ENCODE measurements around the gene SAMD8. TPM values are rescaled to one million over a fixed set of nuclear protein-coding genes. Genes with fewer than 3 reads are reported as not detected.
A peak's percentile ranks its signal among the peaks of the same experiment; 100 is the strongest.

SAMD8 gene
- total and polyA plus RNA-seq, 2 of the 8 experiments (the other 6 are each of a cell fraction or from before 2014, with no cell fraction given), result 11.7 to 20.9 TPM

GRCh38 chr10:75209921-75210281 is 98.4 kb downstream of the SAMD8 start:
- peak overlapping the region; percentile 94 to 100 (median 96) for H3K4me3 ChIP-seq (ENCODE audit: extremely low read depth in 1 of 4, insufficient read depth in 2 of 4, low read depth in 3 of 4, low read length in 4 of 4)
- 29% methylated on average over 15 of the region's 19 CpGs; no CpG with 5 or more reads in 1 of the 2 experiments for WGBS, 2 experiments (ENCODE audit: extremely low coverage in 1 of 2, insufficient coverage in 1 of 2, insufficient read length in 1 of 2, insufficient replicate concordance in 2 of 2, low coverage in 1 of 2, low lambda C conversion rate in 2 of 2, missing lambda C conversion rate in 1 of 2)
- no peak for FAIRE-seq
- no peak overlapping the region for H3K14ac ChIP-seq (ENCODE audit: insufficient read length)
- H2BK5ac ChIP-seq (ENCODE audit: low read depth, low read length), result peak overlapping the region; percentile 100
- no peaks in the 10 kb centered on the region for H3K27me3 ChIP-seq (replicated peaks in 1 of 4; ENCODE audit: control insufficient read depth in 3 of 4, extremely low read depth in 1 of 4, insufficient read depth in 3 of 4, low read length in 3 of 4)
- H4K5ac ChIP-seq (ENCODE audit: insufficient read length, low read depth, low read length), result peak overlapping the region; percentile 95
- peaks cover 15 to 39% of the 10 kb centered on the region in 2 experiments for H3K79me2 ChIP-seq (ENCODE audit: control insufficient read depth in 1 of 2, insufficient read depth in 2 of 2, low read length in 2 of 2)
- no peak for TF ChIP-seq CTCF (IDR thresholded peaks at IDR 0.05; ENCODE audit: control extremely low read depth in 1 of 3, insufficient read depth in 1 of 3, low read depth in 1 of 3, low read length in 3 of 3)
- TF ChIP-seq NANOG (IDR thresholded peaks at IDR 0.05; ENCODE audit: insufficient read depth, low read depth, low read length, poor library complexity, severe bottlenecking), result no peak
- no peak for TF ChIP-seq SIX5 (IDR thresholded peaks at IDR 0.05; ENCODE audit: low read depth, low read length)
- no peak for TF ChIP-seq NRF1 (IDR thresholded peaks at IDR 0.05; ENCODE audit: low read depth, low read length)
- peak; percentile 48; the same call in 1 of the 2 replicates for TF ChIP-seq TAF1 (IDR thresholded peaks at IDR 0.05; ENCODE audit: low read depth, low read length)
- no peak for TF ChIP-seq CHD2 (IDR thresholded peaks at IDR 0.05; ENCODE audit: low read length)
- no peak for DNase-seq (ENCODE audit: low read depth in 1 of 2, low spot score in 2 of 2)
- peak overlapping the region; percentile 89 for H3K18ac ChIP-seq (ENCODE audit: extremely low read depth, low read length)
- H3K9ac ChIP-seq (replicated peaks in 1 of 4; ENCODE audit: extremely low read depth in 1 of 4, low read depth in 3 of 4, low read length in 3 of 4), result peak overlapping the region in 3 of 4 experiments; percentile 75 to 99 (median 95); a peak in 6 of 7 replicates
- H3K23me2 ChIP-seq (ENCODE audit: low read depth, low read length), result peaks cover 10% of the 10 kb centered on the region
- ChIA-PET POLR2A (ENCODE audit: partially characterized antibody) (interaction anchor here (0.6 to 36.7 kb wide), 9 partner anchors 9 to 54 kb away, joined by 3 to 801 read pairs (median 28); partner anchors contain the start of gene COMTD1), CTCF (ENCODE audit: partially characterized antibody) (interaction anchor here (1.0 to 11.0 kb wide), 9 partner anchors 10 to 101 kb away, joined by 3 to 128 read pairs (median 7); partner anchors contain the start of gene COMTD1)
- no peak overlapping the region for H3K23ac ChIP-seq (ENCODE audit: insufficient read length)
- H2BK15ac ChIP-seq (ENCODE audit: low read length), result no peak overlapping the region
- peaks cover 4 to 31% (median 18%) of the 10 kb centered on the region in 4 experiments; a peak in 7 of 8 replicates for H3K36me3 ChIP-seq (ENCODE audit: control insufficient read depth in 2 of 4, insufficient read depth in 4 of 4, low read length in 3 of 4)
- H3K4me2 ChIP-seq (ENCODE audit: insufficient read depth in 1 of 2, low read depth in 2 of 2, low read length in 2 of 2), result peak overlapping the region; percentile 81 to 92
- H3K9me3 ChIP-seq (ENCODE audit: insufficient read depth in 2 of 2, low read depth in 1 of 2, low read length in 1 of 2), result no peaks in the 10 kb centered on the region
- H3K4ac ChIP-seq (replicated peaks; ENCODE audit: insufficient read length, low read depth, low read length), result peak overlapping the region; percentile 92
- peaks cover 0 to 10% of the 10 kb centered on the region in 2 experiments for H4K20me1 ChIP-seq (replicated peaks in 1 of 2; ENCODE audit: control insufficient read depth in 1 of 2, insufficient read depth in 2 of 2, low read length in 2 of 2)
- H4K91ac ChIP-seq (replicated peaks; ENCODE audit: insufficient read length, low read length), result peak overlapping the region; percentile 96
- H2BK20ac ChIP-seq (ENCODE audit: low read length), result no peak overlapping the region
- H4K8ac ChIP-seq (ENCODE audit: extremely low read depth, insufficient read depth, low read length), result peak overlapping the region; percentile 100
- no peak overlapping the region for H2AK5ac ChIP-seq (ENCODE audit: low read depth, low read length)
- peak overlapping the region; percentile 100 for H3K27ac ChIP-seq (ENCODE audit: low read depth, low read length)
- peak overlapping the region; percentile 90 for H3K56ac ChIP-seq (replicated peaks; ENCODE audit: insufficient read length, low read depth, low read length)
- H2BK12ac ChIP-seq (ENCODE audit: low read depth, low read length), result no peak overlapping the region; the same call in 1 of the 2 replicates
- peaks cover 5 to 20% (median 9%) of the 10 kb centered on the region in 4 experiments for H3K4me1 ChIP-seq (replicated peaks in 1 of 4; ENCODE audit: control insufficient read depth in 3 of 4, insufficient read depth in 4 of 4, low read length in 3 of 4)
- peaks cover 2% of the 10 kb centered on the region; the same call in 1 of the 2 replicates for H3K79me1 ChIP-seq (ENCODE audit: low read depth, low read length)
- H2BK120ac ChIP-seq (replicated peaks; ENCODE audit: low read depth, low read length), result peak overlapping the region; percentile 3
- peak overlapping the region; percentile 43; the same call in 1 of the 2 replicates for H2AFZ ChIP-seq (ENCODE audit: low read length)

All from H1 (cell line).